SK-N-SH (cell line): ENCODE results near the gene ZNF397. TPM values are rescaled to one million over a fixed set of nuclear protein-coding genes. Genes with fewer than 3 reads are reported as not detected.
"Not testable (repeated sequence)": the region's sequence is repeated elsewhere in the genome, so short reads cannot be mapped to it uniquely, and the experiment has no call there.

Source experiments
- CTCF ChIA-PET: fragments of 300-600, 350-600 bp; formaldehyde crosslinking; extraction: SDS; loops from one replicate; lab custom pipeline; 2021; lab: Yijun Ruan, JAX
- POLR2A ChIA-PET: fragments of 350-600 bp; sonication (Branson Sonifier 250); formaldehyde crosslinking; extraction: SDS; loops from one replicate; lab custom pipeline; 2020; ENCODE audit warnings: antibody characterized with exemption, inconsistent platforms; lab: Yijun Ruan, JAX
- DNase-seq: peaks from one replicate; pipeline ENCODE4 v3.0.0; 2012
- H2AFZ ChIP-seq: fragments of 200-600 bp; sonication (generic); 2 replicates; pipeline ENCODE4 v1.8.1; 2016; ENCODE audit warnings: antibody characterized with exemption, mild to moderate bottlenecking, low read depth
- H3F3A ChIP-seq: fragments of 200-600 bp; sonication (generic); replicated peaks from 2 replicates; pipeline ENCODE3; 2016; ENCODE audit warnings: antibody characterized with exemption, mild to moderate bottlenecking; ENCODE audit not compliant: insufficient read depth
- H3K27ac ChIP-seq, 2 experiments: fragments of 200-500 bp in 1 of 2; fragments of 200-600 bp in 1 of 2; sonication (Bioruptor generic) in 1 of 2; sonication (generic), shearing (Covaris generic) in 1 of 2; 2 replicates each; pipeline versions ENCODE4 v1.5.1 to v1.6.1; 2014 to 2016; ENCODE audit warnings: low read depth in 2 of 2, inconsistent platforms in 1 of 2, low read length in 1 of 2, mild to moderate bottlenecking in 1 of 2, mixed read lengths in 1 of 2
- H3K27me3 ChIP-seq: fragments of 200-600 bp; sonication (generic), shearing (Covaris generic); 2 replicates; pipeline ENCODE4 v1.6.1; 2016; ENCODE audit warnings: mixed run types; ENCODE audit not compliant: insufficient read depth
- H3K36me3 ChIP-seq, 2 experiments: fragments of 200-500 bp in 1 of 2; fragments of 200-600 bp in 1 of 2; sonication (Bioruptor generic) in 1 of 2; sonication (generic) in 1 of 2; replicated peaks in 1 of 2; 2 replicates each; pipeline versions ENCODE3 to v1.5.1; 2014 to 2016; ENCODE audit warnings: low read length in 1 of 2, mild to moderate bottlenecking in 1 of 2; ENCODE audit not compliant: insufficient read depth in 2 of 2, control insufficient read depth in 1 of 2
- H3K4me1 ChIP-seq, 2 experiments: fragments of 200-500 bp in 1 of 2; fragments of 200-600 bp in 1 of 2; sonication (Bioruptor generic) in 1 of 2; sonication (generic), shearing (Covaris generic) in 1 of 2; 2 replicates each; pipeline versions ENCODE4 v1.5.1 to v1.6.1; 2014 to 2016; ENCODE audit warnings: low read depth in 1 of 2, low read length in 1 of 2, mixed run types in 1 of 2; ENCODE audit not compliant: insufficient read depth in 2 of 2, control insufficient read depth in 1 of 2
- H3K4me2 ChIP-seq: fragments of 200-600 bp; sonication (generic), shearing (Covaris generic); 2 replicates; pipeline ENCODE4 v1.6.1; 2017; ENCODE audit warnings: mixed run types
- H3K4me3 ChIP-seq, 2 experiments: fragments of 200-500 bp in 1 of 2; fragments of 200-600 bp in 1 of 2; sonication (Bioruptor generic) in 1 of 2; sonication (generic), shearing (Covaris generic) in 1 of 2; 2 replicates each; pipeline versions ENCODE4 v1.5.1 to v1.8.1; 2014 to 2016; ENCODE audit warnings: low read depth in 2 of 2, inconsistent platforms in 1 of 2, low read length in 1 of 2, mild to moderate bottlenecking in 1 of 2, mixed read lengths in 1 of 2, moderate library complexity in 1 of 2
- H3K79me2 ChIP-seq: fragments of 200-600 bp; sonication (generic); 2 replicates; pipeline ENCODE4 v1.8.1; 2017; ENCODE audit warnings: mild to moderate bottlenecking; ENCODE audit not compliant: insufficient read depth
- H3K9ac ChIP-seq: fragments of 200-600 bp; sonication (generic); 2 replicates; pipeline ENCODE4 v1.6.1; 2017; ENCODE audit warnings: mixed run types
- H3K9me2 ChIP-seq: fragments of 200-600 bp; sonication (generic); 2 replicates; pipeline ENCODE4 v1.6.1; 2017; ENCODE audit warnings: mixed run types
- H3K9me3 ChIP-seq: fragments of 200-600 bp; sonication (generic); 2 replicates; pipeline ENCODE4 v1.6.1; 2017; ENCODE audit warnings: mixed run types, mild to moderate bottlenecking, moderate library complexity
- H4K20me1 ChIP-seq: fragments of 200-600 bp; sonication (generic); 2 replicates; pipeline ENCODE4 v1.6.1; 2017; ENCODE audit warnings: mild to moderate bottlenecking, mixed run types; ENCODE audit not compliant: insufficient read depth
- CHD2 ChIP-seq: fragments of 150-350 bp; IDR thresholded peaks from 2 replicates; pipeline ENCODE4 v1.6.1; 2018; ENCODE audit warnings: low read length; ENCODE audit not compliant: partially characterized antibody
- ELF1 ChIP-seq: IDR thresholded peaks from 2 replicates; pipeline ENCODE4 v1.4.0; 2012
- FOXJ3 ChIP-seq: sonication (generic); formaldehyde crosslinking; IDR thresholded peaks from 2 replicates; pipeline ENCODE4 v1.5.1; 2020; ENCODE audit warnings: mild to moderate bottlenecking, missing genetic modification reagents
- FOXM1 ChIP-seq: IDR thresholded peaks from 2 replicates; pipeline ENCODE4 v1.4.0; 2012; ENCODE audit warnings: low read depth, mild to moderate bottlenecking
- GABPA ChIP-seq: IDR thresholded peaks from 2 replicates; pipeline ENCODE4 v1.4.0; 2012; ENCODE audit warnings: low read depth, mild to moderate bottlenecking
- JUND ChIP-seq: IDR thresholded peaks from 2 replicates; pipeline ENCODE4 v1.4.0; 2012
- NFIC ChIP-seq: IDR thresholded peaks from 2 replicates; pipeline ENCODE4 v1.4.0; 2012; ENCODE audit warnings: borderline replicate concordance
- NRF1 ChIP-seq: IDR thresholded peaks from 2 replicates; pipeline ENCODE4 v1.6.1; 2012; ENCODE audit warnings: low read depth, mild to moderate bottlenecking, low read length
- RFX5 ChIP-seq: IDR thresholded peaks from 2 replicates; pipeline ENCODE4 v1.6.1; 2012; ENCODE audit warnings: mild to moderate bottlenecking, improper control_type of control experiment, low read length
- SMC3 ChIP-seq: IDR thresholded peaks from 2 replicates; pipeline ENCODE4 v1.6.1; 2012; ENCODE audit warnings: low read depth, low read length, improper control_type of control experiment
- TAF1 ChIP-seq: IDR thresholded peaks from 2 replicates; pipeline ENCODE4 v1.6.1; 2012; ENCODE audit warnings: low read depth, mild to moderate bottlenecking, low read length, moderate library complexity, borderline replicate concordance
- TCF12 ChIP-seq: IDR thresholded peaks from 2 replicates; pipeline ENCODE4 v1.4.0; 2012
- YY1 ChIP-seq: IDR thresholded peaks from 2 replicates; pipeline ENCODE4 v1.4.0; 2012; ENCODE audit warnings: low read depth, mild to moderate bottlenecking
- WGBS: methylation state at CpG from one replicate; pipeline ENCODE4 v1.1.6; 2017; ENCODE audit warnings: low lambda C conversion rate; 5-methylcytosine and 5-hydroxymethylcytosine counted together
- polyA plus RNA-seq, 3 experiments: library from polyadenylated mRNA; depleted of rRNA; stranded (reverse); fragments of >200 nt; gene quantifications; 2 replicates each; pipeline ENCODE4 v1.2.3, GENCODE V29; 2012
- TF ChIP-seq, protein P1 (sequence below): fragments of 150-350 bp; IDR thresholded peaks from 2 replicates; pipeline ENCODE4 v1.6.1; 2016; ENCODE audit warnings: mild to moderate bottlenecking, low read depth, low read length
- TF ChIP-seq, protein P2 (sequence below): IDR thresholded peaks from 2 replicates; pipeline ENCODE4 v1.6.1; 2012; ENCODE audit warnings: mild to moderate bottlenecking, low read depth, low read length, moderate library complexity
- TF ChIP-seq, protein P3 (sequence below): IDR thresholded peaks from 2 replicates; pipeline ENCODE4 v1.4.0; 2012; ENCODE audit warnings: low read depth
- TF ChIP-seq, protein P4 (sequence below): fragments of 200-600 bp; sonication (generic); IDR thresholded peaks from 2 replicates; pipeline ENCODE4 v1.6.1; 2017; ENCODE audit warnings: antibody characterized with exemption, mild to moderate bottlenecking, moderate library complexity

The ZNF397 gene
- polyA plus RNA-seq, 1 of the 3 experiments (the other 2 are of a cell fraction) = 4.8 TPM

DNA sequence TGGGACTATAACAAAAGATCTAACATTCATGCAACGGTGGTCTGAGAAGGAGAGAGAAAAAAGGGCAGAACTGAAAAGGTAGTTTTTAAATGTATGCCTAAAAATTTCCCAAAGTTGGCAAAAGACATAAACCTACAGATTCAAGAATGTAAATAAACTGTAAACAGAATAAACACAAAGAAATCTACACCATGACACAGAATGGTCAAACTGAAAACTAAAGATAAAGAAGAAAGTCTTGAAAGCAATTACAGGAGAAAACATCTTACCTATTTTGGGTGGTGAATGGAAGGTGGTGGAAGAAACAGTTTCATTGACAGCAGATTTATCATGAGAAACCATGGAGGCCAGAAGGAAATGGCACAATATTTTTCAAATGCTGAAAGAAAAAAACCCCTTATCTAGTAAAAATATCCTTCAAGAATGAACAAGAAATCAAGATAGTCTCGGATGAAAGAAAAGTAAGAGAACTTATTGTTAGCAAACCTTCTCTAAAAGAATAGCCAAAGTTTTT lies 35.6 kb upstream of the ZNF397 start:
- no peaks in the 10 kb centered on the region for H3K9me2 ChIP-seq
- H3K4me2 ChIP-seq = no peak overlapping the region
- no peak overlapping the region for H3K4me3 ChIP-seq
- H3K9ac ChIP-seq = no peak overlapping the region
- H3K4me1 ChIP-seq = no peaks in the 10 kb centered on the region; a peak in 1 of 4 replicates
- no peak overlapping the region for H3K27ac ChIP-seq
- H3K79me2 ChIP-seq = no peaks in the 10 kb centered on the region
- POLR2A ChIA-PET = no interaction called here
- no peaks in the 10 kb centered on the region for H4K20me1 ChIP-seq
- no peaks in the 10 kb centered on the region for H3K9me3 ChIP-seq
- H3K27me3 ChIP-seq = no peaks in the 10 kb centered on the region
- CTCF ChIA-PET = no interaction called here
- DNase-seq = no peak
- WGBS = 36% methylated on average over 2 of the region's 2 CpGs
- TF ChIP-seq, protein P1, sequence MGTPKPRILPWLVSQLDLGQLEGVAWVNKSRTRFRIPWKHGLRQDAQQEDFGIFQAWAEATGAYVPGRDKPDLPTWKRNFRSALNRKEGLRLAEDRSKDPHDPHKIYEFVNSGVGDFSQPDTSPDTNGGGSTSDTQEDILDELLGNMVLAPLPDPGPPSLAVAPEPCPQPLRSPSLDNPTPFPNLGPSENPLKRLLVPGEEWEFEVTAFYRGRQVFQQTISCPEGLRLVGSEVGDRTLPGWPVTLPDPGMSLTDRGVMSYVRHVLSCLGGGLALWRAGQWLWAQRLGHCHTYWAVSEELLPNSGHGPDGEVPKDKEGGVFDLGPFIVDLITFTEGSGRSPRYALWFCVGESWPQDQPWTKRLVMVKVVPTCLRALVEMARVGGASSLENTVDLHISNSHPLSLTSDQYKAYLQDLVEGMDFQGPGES = no peak
- TF ChIP-seq YY1 (no peak), NFIC (no peak), SMC3 (no peak), CHD2 (no peak), TCF12 (no peak), ELF1 (no peak), GABPA (no peak), RFX5 (no peak), FOXM1 (no peak), FOXJ3 (CRISPR knock-in tag) (no peak), NRF1 (no peak), JUND (no peak), TAF1 (no peak)
- TF ChIP-seq, protein P2, sequence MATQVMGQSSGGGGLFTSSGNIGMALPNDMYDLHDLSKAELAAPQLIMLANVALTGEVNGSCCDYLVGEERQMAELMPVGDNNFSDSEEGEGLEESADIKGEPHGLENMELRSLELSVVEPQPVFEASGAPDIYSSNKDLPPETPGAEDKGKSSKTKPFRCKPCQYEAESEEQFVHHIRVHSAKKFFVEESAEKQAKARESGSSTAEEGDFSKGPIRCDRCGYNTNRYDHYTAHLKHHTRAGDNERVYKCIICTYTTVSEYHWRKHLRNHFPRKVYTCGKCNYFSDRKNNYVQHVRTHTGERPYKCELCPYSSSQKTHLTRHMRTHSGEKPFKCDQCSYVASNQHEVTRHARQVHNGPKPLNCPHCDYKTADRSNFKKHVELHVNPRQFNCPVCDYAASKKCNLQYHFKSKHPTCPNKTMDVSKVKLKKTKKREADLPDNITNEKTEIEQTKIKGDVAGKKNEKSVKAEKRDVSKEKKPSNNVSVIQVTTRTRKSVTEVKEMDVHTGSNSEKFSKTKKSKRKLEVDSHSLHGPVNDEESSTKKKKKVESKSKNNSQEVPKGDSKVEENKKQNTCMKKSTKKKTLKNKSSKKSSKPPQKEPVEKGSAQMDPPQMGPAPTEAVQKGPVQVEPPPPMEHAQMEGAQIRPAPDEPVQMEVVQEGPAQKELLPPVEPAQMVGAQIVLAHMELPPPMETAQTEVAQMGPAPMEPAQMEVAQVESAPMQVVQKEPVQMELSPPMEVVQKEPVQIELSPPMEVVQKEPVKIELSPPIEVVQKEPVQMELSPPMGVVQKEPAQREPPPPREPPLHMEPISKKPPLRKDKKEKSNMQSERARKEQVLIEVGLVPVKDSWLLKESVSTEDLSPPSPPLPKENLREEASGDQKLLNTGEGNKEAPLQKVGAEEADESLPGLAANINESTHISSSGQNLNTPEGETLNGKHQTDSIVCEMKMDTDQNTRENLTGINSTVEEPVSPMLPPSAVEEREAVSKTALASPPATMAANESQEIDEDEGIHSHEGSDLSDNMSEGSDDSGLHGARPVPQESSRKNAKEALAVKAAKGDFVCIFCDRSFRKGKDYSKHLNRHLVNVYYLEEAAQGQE = no peak
- TF ChIP-seq, protein P3, sequence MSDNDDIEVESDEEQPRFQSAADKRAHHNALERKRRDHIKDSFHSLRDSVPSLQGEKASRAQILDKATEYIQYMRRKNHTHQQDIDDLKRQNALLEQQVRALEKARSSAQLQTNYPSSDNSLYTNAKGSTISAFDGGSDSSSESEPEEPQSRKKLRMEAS = no peak
- TF ChIP-seq, protein P4, sequence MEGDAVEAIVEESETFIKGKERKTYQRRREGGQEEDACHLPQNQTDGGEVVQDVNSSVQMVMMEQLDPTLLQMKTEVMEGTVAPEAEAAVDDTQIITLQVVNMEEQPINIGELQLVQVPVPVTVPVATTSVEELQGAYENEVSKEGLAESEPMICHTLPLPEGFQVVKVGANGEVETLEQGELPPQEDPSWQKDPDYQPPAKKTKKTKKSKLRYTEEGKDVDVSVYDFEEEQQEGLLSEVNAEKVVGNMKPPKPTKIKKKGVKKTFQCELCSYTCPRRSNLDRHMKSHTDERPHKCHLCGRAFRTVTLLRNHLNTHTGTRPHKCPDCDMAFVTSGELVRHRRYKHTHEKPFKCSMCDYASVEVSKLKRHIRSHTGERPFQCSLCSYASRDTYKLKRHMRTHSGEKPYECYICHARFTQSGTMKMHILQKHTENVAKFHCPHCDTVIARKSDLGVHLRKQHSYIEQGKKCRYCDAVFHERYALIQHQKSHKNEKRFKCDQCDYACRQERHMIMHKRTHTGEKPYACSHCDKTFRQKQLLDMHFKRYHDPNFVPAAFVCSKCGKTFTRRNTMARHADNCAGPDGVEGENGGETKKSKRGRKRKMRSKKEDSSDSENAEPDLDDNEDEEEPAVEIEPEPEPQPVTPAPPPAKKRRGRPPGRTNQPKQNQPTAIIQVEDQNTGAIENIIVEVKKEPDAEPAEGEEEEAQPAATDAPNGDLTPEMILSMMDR = no peak
- H3K36me3 ChIP-seq = no peaks in the 10 kb centered on the region
- H3F3A ChIP-seq = no peaks in the 10 kb centered on the region
- H2AFZ ChIP-seq = no peak overlapping the region

DNA sequence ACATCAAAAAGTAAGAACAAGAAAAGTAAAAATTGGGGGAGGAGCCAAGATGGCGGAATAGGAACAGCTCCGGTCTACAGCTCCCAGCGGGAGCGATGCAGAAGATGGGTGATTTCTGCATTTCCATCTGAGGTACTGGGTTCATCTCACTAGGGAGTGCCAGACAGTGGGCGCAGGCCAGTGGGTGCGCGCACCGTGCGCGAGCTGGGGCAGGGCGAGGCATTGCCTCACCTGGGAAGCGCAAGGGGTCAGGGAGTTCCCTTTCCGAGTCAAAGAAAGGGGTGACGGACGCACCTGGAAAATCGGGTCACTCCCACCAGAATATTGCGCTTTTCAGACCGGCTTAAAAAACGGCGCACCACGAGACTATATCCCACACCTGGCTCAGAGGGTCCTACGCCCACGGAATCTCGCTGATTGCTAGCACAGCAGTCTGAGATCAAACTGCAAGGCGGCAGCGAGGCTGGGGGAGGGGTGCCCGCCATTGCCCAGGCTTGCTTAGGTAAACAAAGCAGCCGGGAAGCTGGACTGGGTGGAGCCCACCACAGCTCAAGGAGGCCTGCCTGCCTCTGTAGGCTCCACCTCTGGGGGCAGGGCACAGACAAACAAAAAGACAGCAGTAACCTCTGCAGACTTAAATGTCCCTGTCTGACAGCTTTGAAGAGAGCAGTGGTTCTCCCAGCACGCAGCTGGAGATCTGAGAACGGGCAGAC lies 34.9 kb upstream of the ZNF397 start:
- H3K4me1 ChIP-seq, H3K27me3 ChIP-seq, H3K9me3 ChIP-seq, H3K9ac ChIP-seq, H2AFZ ChIP-seq, H3K36me3 ChIP-seq, H3K27ac ChIP-seq, H3K4me3 ChIP-seq, CTCF ChIA-PET, H3F3A ChIP-seq, POLR2A ChIA-PET, H4K20me1 ChIP-seq, H3K9me2 ChIP-seq, DNase-seq, H3K4me2 ChIP-seq, H3K79me2 ChIP-seq: not testable (repeated sequence)
- WGBS = 88% methylated on average over 11 of the region's 30 CpGs
